ENCODE data around the gene SLC52A3. TPM values are rescaled to one million over a fixed set of nuclear protein-coding genes. Genes with fewer than 3 reads are reported as not detected.

SLC52A3 gene
- total and polyA plus RNA-seq, 2 donors (not counting 3 experiments of a cell fraction or from before 2014, with no cell fraction given), result not detected

- no peaks in the 10 kb centered on the region for H3K79me2 ChIP-seq (ENCODE audit: control insufficient read depth, insufficient read depth, low read length)
- no peak overlapping the region for H3K4me2 ChIP-seq (ENCODE audit: insufficient read depth, low read length)
- no peaks in the 10 kb centered on the region for H3K9me3 ChIP-seq (replicated peaks; ENCODE audit: control insufficient read depth, insufficient read depth, low read length)
- no peak overlapping the region for H3K9ac ChIP-seq (replicated peaks; ENCODE audit: extremely low read depth, insufficient read depth, low read length)
- dilution Hi-C loops (cut with MboI; ENCODE audit: extremely low pct_ligation_motif_present, low sequenced_read_pairs), result no loop called here
- peaks cover 0 to 2% of the 10 kb centered on the region in 2 experiments for H3K27me3 ChIP-seq (ENCODE audit: control insufficient read depth in 2 of 2, insufficient read depth in 2 of 2, low read length in 2 of 2)
- H2AFZ ChIP-seq (ENCODE audit: low read depth, low read length), result no peak overlapping the region
- H3K4me3 ChIP-seq (replicated peaks in 1 of 3; ENCODE audit: insufficient read depth in 1 of 3, low read depth in 1 of 3, low read length in 3 of 3), result no peak overlapping the region
- BruUV-seq (replicated peaks), result no TSS peak
- TF ChIP-seq EZH2 (IDR thresholded peaks at IDR 0.05; ENCODE audit: borderline replicate concordance, low read depth, low read length, severe bottlenecking) (no peak), FOS (IDR thresholded peaks at IDR 0.05; ENCODE audit: borderline replicate concordance, insufficient read depth, low read length) (no peak), CTCF (IDR thresholded peaks at IDR 0.05; ENCODE audit: extremely low read depth in 1 of 2, insufficient read depth in 1 of 2, low read depth in 1 of 2, low read length in 2 of 2) (no peak), MAX (IDR thresholded peaks at IDR 0.05; ENCODE audit: insufficient read depth, insufficient read length) (no peak), POLR2A (IDR thresholded peaks at IDR 0.05; ENCODE audit: low read depth, low read length) (no peak)
- ChIA-PET POLR2A (no interaction called here), CTCF (interaction anchor here (1.2 to 2.6 kb wide), 7 partner anchors 9 to 309 kb away, joined by 3 to 34 read pairs (median 6); no protein-coding TSS in a partner anchor)
- no peaks in the 10 kb centered on the region for H3K4me1 ChIP-seq (ENCODE audit: control insufficient read depth, extremely low read depth, insufficient read depth, low read length)
- DNase-seq (ENCODE audit: low read depth, low spot score) (no peak), FAIRE-seq (no peak)
- no peaks in the 10 kb centered on the region for H3K9me1 ChIP-seq (replicated peaks; ENCODE audit: control insufficient read depth, extremely low read depth, insufficient read depth, low read length)
- H3K27ac ChIP-seq (ENCODE audit: insufficient read depth, low read depth, low read length), result no peak overlapping the region
- H4K20me1 ChIP-seq (replicated peaks; ENCODE audit: control insufficient read depth, extremely low read depth, insufficient read depth, low read length), result no peaks in the 10 kb centered on the region
- intact Hi-C loops (cut with micrococcal nuclease), result no loop called here
- H3K36me3 ChIP-seq (ENCODE audit: control insufficient read depth in 2 of 2, extremely low read depth in 1 of 2, insufficient read depth in 2 of 2, low read length in 2 of 2), result no peaks in the 10 kb centered on the region
Measured at GRCh38 chr20:740162-740561, 28.1 kb downstream of the SLC52A3 start.

GRCh38 chr20:739736-740135, 28.6 kb downstream of the SLC52A3 start:
- H3K4me3 ChIP-seq (replicated peaks in 1 of 3; ENCODE audit: insufficient read depth in 1 of 3, low read depth in 1 of 3, low read length in 3 of 3), result no peak overlapping the region
- TF ChIP-seq CTCF (IDR thresholded peaks at IDR 0.05; ENCODE audit: extremely low read depth in 1 of 2, insufficient read depth in 1 of 2, low read depth in 1 of 2, low read length in 2 of 2) (no peak), FOS (IDR thresholded peaks at IDR 0.05; ENCODE audit: borderline replicate concordance, insufficient read depth, low read length) (no peak), POLR2AphosphoS5 (IDR thresholded peaks at IDR 0.05; ENCODE audit: insufficient read depth, low read depth, low read length) (no peak)
- H3K79me2 ChIP-seq (ENCODE audit: control insufficient read depth, insufficient read depth, low read length), result no peaks in the 10 kb centered on the region
- ChIA-PET POLR2A (no interaction called here), CTCF (interaction anchor here (0.7 to 3.4 kb wide), 23 partner anchors 10 to 385 kb away, joined by 3 to 34 read pairs (median 6); partner anchors contain the start of gene SCRT2)
- FAIRE-seq (no peak), DNase-seq (ENCODE audit: low read depth, low spot score) (no peak)
- no peak overlapping the region for H3K9ac ChIP-seq (replicated peaks; ENCODE audit: extremely low read depth, insufficient read depth, low read length)
- H3K27ac ChIP-seq (ENCODE audit: insufficient read depth, low read depth, low read length), result no peak overlapping the region
- H4K20me1 ChIP-seq (replicated peaks; ENCODE audit: control insufficient read depth, extremely low read depth, insufficient read depth, low read length), result no peaks in the 10 kb centered on the region
- dilution Hi-C loops (cut with MboI; ENCODE audit: extremely low pct_ligation_motif_present, low sequenced_read_pairs), result no loop called here
- intact Hi-C loops (cut with micrococcal nuclease), result loop anchor here (1.0 to 5.0 kb wide), 3 partner anchors 72 to 385 kb away; no protein-coding TSS in a partner anchor
- H3K4me2 ChIP-seq (ENCODE audit: insufficient read depth, low read length), result no peak overlapping the region
- no TSS peak for BruUV-seq (replicated peaks)
- H3K36me3 ChIP-seq (ENCODE audit: control insufficient read depth in 2 of 2, extremely low read depth in 1 of 2, insufficient read depth in 2 of 2, low read length in 2 of 2), result no peaks in the 10 kb centered on the region
- no peaks in the 10 kb centered on the region for H3K4me1 ChIP-seq (ENCODE audit: control insufficient read depth, extremely low read depth, insufficient read depth, low read length)
- H3K27me3 ChIP-seq (ENCODE audit: control insufficient read depth in 2 of 2, insufficient read depth in 2 of 2, low read length in 2 of 2), result peaks cover 0 to 2% of the 10 kb centered on the region in 2 experiments
- no peak overlapping the region for H2AFZ ChIP-seq (ENCODE audit: low read depth, low read length)
- no peaks in the 10 kb centered on the region for H3K9me3 ChIP-seq (replicated peaks; ENCODE audit: control insufficient read depth, insufficient read depth, low read length)
- no peaks in the 10 kb centered on the region for H3K9me1 ChIP-seq (replicated peaks; ENCODE audit: control insufficient read depth, extremely low read depth, insufficient read depth, low read length)
